Parathyroid adenoma (tissue), 2 donors: ENCODE results near the gene SLC1A1.
"Not testable (repeated sequence)": the region's sequence is repeated elsewhere in the genome, so short reads cannot be mapped to it uniquely, and the experiment has no call there.

ENCODE experiments used
- H2AFZ ChIP-seq: fragments of 300-600 bp; sonication (generic); one replicate; pipeline ENCODE4 v1.7.0; 2017; ENCODE audit warnings: antibody characterized with exemption, mild to moderate bottlenecking
- H3K27ac ChIP-seq: fragments of 300-600 bp; sonication (generic); one replicate; pipeline ENCODE4 v1.7.0; 2017
- H3K27me3 ChIP-seq: fragments of 300-600 bp; sonication (generic); one replicate; pipeline ENCODE4 v1.7.0; 2017; ENCODE audit warnings: low read length; ENCODE audit not compliant: control insufficient read depth, insufficient read depth
- H3K36me3 ChIP-seq: fragments of 300-600 bp; sonication (generic); one replicate; pipeline ENCODE4 v1.7.0; 2017; ENCODE audit warnings: low read length; ENCODE audit not compliant: control insufficient read depth, insufficient read depth
- H3K4me1 ChIP-seq: fragments of 300-600 bp; sonication (generic); one replicate; pipeline ENCODE4 v1.7.0; 2017; ENCODE audit warnings: control low read depth
- H3K4me2 ChIP-seq: fragments of 300-600 bp; sonication (generic); one replicate; pipeline ENCODE4 v1.7.0; 2017; ENCODE audit warnings: low read length
- H3K4me3 ChIP-seq: fragments of 300-600 bp; sonication (generic); one replicate; pipeline ENCODE4 v1.7.0; 2017; ENCODE audit warnings: low read depth, low read length
- H3K79me2 ChIP-seq: fragments of 300-600 bp; sonication (generic); one replicate; pipeline ENCODE4 v1.7.0; 2017; ENCODE audit warnings: control low read depth
- H3K9ac ChIP-seq: fragments of 300-600 bp; sonication (generic); one replicate; pipeline ENCODE4 v1.7.0; 2017; ENCODE audit warnings: mild to moderate bottlenecking
- H3K9me3 ChIP-seq: fragments of 300-600 bp; sonication (generic); one replicate; pipeline ENCODE4 v1.7.0; 2017; ENCODE audit warnings: low read length; ENCODE audit not compliant: control insufficient read depth
- TF ChIP-seq, protein P1 (sequence below): fragments of 300-600 bp; sonication (generic); IDR thresholded peaks from one replicate; pipeline ENCODE4 v1.7.0; 2017; ENCODE audit warnings: antibody characterized with exemption, mild to moderate bottlenecking
- donor health status: primary hyperparathyroidism.

SLC1A1 gene

DNA sequence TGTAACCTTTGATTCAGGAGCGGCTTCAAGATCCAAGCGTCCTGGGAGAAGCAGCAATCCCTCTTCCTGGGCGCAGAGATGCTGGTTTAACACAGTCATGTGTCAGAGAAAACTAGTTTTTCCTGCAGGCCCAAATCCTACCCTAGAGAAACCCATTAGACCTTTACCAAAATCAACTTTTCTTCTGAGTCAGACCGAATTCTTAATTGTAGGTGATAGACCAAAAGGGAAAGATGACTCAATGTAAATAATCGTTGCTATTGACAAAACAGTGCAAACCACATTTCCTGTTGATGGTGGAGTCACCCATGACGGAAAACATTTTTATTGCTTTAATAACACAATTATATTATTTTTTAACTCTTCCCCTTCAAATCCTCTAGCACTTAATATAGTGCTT, 40.1 kb downstream of the SLC1A1 start:
- Histone ChIP-seq H3K4me1 (no peaks in the 10 kb centered on the region), H3K79me2 (no peaks in the 10 kb centered on the region), H3K27ac (no peak overlapping the region), H3K36me3 (no peaks in the 10 kb centered on the region), H3K9me3 (no peaks in the 10 kb centered on the region), H2AFZ (no peak overlapping the region), H3K27me3 (no peaks in the 10 kb centered on the region), H3K4me2 (no peak overlapping the region), H3K9ac (no peak overlapping the region), H3K4me3 (no peak overlapping the region)
- TF ChIP-seq, protein P1, sequence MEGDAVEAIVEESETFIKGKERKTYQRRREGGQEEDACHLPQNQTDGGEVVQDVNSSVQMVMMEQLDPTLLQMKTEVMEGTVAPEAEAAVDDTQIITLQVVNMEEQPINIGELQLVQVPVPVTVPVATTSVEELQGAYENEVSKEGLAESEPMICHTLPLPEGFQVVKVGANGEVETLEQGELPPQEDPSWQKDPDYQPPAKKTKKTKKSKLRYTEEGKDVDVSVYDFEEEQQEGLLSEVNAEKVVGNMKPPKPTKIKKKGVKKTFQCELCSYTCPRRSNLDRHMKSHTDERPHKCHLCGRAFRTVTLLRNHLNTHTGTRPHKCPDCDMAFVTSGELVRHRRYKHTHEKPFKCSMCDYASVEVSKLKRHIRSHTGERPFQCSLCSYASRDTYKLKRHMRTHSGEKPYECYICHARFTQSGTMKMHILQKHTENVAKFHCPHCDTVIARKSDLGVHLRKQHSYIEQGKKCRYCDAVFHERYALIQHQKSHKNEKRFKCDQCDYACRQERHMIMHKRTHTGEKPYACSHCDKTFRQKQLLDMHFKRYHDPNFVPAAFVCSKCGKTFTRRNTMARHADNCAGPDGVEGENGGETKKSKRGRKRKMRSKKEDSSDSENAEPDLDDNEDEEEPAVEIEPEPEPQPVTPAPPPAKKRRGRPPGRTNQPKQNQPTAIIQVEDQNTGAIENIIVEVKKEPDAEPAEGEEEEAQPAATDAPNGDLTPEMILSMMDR, result no peak

DNA sequence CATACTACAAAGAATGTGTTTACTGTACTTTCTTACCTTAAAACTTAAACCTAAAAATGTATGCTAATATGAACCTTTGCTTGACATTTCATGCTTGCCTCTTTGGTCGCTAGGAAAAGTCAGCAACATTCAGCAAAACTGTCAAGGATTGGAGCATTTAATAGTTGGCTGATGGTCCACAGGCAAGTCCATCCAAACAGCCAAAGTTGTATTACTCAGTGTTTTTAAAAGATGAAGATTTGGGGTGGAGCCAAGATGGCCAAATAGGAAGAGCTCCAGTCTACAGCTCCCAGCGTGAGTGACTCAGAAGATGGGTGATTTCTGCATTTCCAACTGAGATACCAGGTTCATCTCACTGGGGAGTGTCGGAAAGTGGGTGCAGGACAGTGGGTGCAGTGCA, 40.6 kb downstream of the SLC1A1 start:
- not testable (repeated sequence) for H3K9ac ChIP-seq, H3K4me3 ChIP-seq, H2AFZ ChIP-seq, H3K4me1 ChIP-seq, H3K4me2 ChIP-seq, H3K36me3 ChIP-seq, H3K27ac ChIP-seq, H3K79me2 ChIP-seq, H3K27me3 ChIP-seq, H3K9me3 ChIP-seq

DNA sequence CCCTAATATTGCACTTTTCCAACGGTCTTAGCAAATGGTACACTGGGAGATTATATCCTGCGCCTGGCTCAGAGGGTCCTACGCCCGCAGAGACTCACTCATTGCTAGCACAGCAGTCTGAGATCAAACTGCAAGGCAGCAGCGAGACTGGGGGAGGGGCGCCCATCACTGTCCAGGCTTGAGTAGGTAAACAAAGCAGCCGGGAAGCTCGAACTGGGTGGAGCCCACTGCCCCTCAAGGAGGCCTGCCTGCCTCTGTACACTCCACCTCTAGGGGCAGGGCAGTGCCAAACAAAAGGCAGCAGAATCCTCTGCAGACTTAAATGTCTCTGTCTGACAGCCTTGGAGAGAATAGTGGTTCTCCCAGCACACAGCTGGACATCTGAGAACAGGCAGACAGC, 41.1 kb downstream of the SLC1A1 start:
- not testable (repeated sequence) for H3K9ac ChIP-seq, H3K4me2 ChIP-seq, H2AFZ ChIP-seq, H3K27me3 ChIP-seq, H3K36me3 ChIP-seq, H3K79me2 ChIP-seq, H3K4me3 ChIP-seq, H3K27ac ChIP-seq, H3K4me1 ChIP-seq, H3K9me3 ChIP-seq

DNA sequence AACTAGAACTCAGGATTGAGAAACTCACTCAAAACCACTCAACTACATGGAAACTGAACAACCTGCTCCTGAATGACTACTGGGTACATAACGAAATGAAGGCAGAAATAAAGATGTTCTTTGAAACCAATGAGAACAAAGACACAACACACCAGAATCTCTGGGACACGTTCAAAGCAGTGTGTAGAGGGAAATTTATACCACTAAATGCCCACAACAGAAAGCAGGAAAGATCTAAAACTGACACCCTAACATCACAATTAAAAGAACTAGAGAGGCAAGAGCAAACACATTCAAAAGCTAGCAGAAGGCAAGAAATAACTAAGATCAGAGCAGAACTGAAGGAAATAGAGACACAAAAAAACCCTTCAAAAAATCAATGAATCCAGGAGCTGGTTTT, 43.6 kb downstream of the SLC1A1 start:
- H3K9me3 ChIP-seq, H3K27ac ChIP-seq, H3K9ac ChIP-seq, H3K36me3 ChIP-seq, H3K4me2 ChIP-seq, H3K4me1 ChIP-seq, H3K79me2 ChIP-seq, H3K27me3 ChIP-seq, H3K4me3 ChIP-seq, H2AFZ ChIP-seq: not testable (repeated sequence)

DNA sequence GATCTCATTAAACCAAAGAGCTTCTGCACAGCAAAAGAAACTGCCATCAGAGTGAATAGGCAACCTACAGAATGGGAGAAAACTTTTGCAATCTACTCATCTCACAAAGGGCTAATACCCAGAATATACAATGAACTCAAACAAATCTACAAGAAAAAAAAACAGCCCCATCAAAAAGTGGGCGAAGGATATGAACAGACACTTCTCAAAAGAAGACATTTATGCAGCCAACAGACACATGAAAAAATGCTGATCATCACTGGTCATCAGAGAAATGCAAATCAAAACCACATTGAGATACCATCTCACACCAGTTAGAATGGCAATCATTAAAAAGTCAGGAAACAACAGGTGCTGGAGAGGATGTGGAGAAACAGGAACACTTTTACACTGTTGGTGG, 45.9 kb downstream of the SLC1A1 start:
- not testable (repeated sequence) for H3K9ac ChIP-seq, H3K9me3 ChIP-seq, H3K79me2 ChIP-seq, H3K27ac ChIP-seq, H3K27me3 ChIP-seq, H3K36me3 ChIP-seq, H2AFZ ChIP-seq, H3K4me3 ChIP-seq, H3K4me2 ChIP-seq, H3K4me1 ChIP-seq

DNA sequence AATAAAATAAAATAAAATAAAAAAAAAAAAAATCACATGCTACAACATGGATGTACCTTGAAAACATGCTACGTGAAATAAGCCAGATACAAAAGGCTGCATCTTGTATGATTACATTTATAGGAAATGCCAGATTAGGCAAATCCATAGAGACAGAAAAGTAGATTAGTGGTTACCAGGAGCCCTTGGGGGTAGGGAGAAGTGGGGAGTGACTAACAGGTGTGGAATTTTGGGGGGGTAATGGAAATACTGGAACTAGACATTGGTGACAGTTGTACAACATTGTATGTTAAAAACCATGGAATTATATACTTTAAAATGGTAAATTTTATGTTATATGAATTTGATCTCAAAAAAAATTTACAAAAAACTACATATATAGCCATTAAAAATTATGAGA, 47.3 kb downstream of the SLC1A1 start:
- H3K27me3 ChIP-seq, result no peaks in the 10 kb centered on the region
- H3K79me2 ChIP-seq, result no peaks in the 10 kb centered on the region
- no peaks in the 10 kb centered on the region for H3K4me1 ChIP-seq
- no peak overlapping the region for H3K4me3 ChIP-seq
- no peak overlapping the region for H2AFZ ChIP-seq
- H3K9ac ChIP-seq, result no peak overlapping the region
- TF ChIP-seq, protein P1, result no peak
- H3K9me3 ChIP-seq, result no peaks in the 10 kb centered on the region
- H3K27ac ChIP-seq, result no peak overlapping the region
- H3K36me3 ChIP-seq, result no peaks in the 10 kb centered on the region
- H3K4me2 ChIP-seq, result no peak overlapping the region

DNA sequence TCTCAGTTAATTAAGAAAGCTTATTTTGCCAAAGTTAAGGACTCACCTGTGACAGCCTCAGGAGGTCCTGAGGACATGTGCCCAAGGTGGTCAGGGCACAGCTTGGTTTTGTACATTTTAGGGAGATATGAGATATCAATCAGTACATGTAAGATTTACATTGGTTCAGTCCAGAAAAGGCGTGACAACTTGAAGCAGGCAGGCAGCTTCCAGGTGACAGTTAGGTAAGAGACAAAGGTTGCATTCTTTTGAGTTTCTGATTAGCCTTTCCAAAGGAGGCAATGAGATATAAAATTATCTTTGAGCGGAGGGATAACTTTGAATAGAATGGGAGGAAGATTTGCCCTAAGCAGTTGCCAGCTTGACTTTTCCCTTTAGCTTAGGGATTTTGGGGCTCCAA, 47.8 kb downstream of the SLC1A1 start:
- no peak overlapping the region for H3K4me2 ChIP-seq
- H3K27me3 ChIP-seq, result no peaks in the 10 kb centered on the region
- no peaks in the 10 kb centered on the region for H3K79me2 ChIP-seq
- no peak overlapping the region for H3K9ac ChIP-seq
- no peak overlapping the region for H3K27ac ChIP-seq
- TF ChIP-seq, protein P1, result no peak
- no peaks in the 10 kb centered on the region for H3K36me3 ChIP-seq
- no peaks in the 10 kb centered on the region for H3K9me3 ChIP-seq
- H2AFZ ChIP-seq, result no peak overlapping the region
- H3K4me1 ChIP-seq, result no peaks in the 10 kb centered on the region
- no peak overlapping the region for H3K4me3 ChIP-seq
